GM23338 (cell line): ENCODE data around the gene SGK1. TPM values are rescaled to one million over a fixed set of nuclear protein-coding genes. Genes with fewer than 3 reads are reported as not detected.
A peak's percentile ranks its signal among the peaks of the same experiment; 100 is the strongest.
"Not testable (repeated sequence)": the region's sequence is repeated elsewhere in the genome, so short reads cannot be mapped to it uniquely, and the experiment has no call there.

Experiments used
- ATAC-seq: fragments of 200-7000 bp; cut with Tn5 transposase; 3 replicates; pipeline ENCODE4 v1.9.1; 2020
- DNase-seq: peaks from one replicate; pipeline ENCODE4 v3.0.0-alpha.2; 2015; ENCODE audit warnings: low spot score
- H2AFZ ChIP-seq: fragments of 200-600 bp; sonication (generic); 2 replicates; pipeline ENCODE4 v1.8.0; 2016; ENCODE audit warnings: antibody characterized with exemption, mild to moderate bottlenecking, moderate library complexity
- H3F3A ChIP-seq: fragments of 200-600 bp; sonication (generic); replicated peaks from 2 replicates; pipeline ENCODE4 v1.8.0; 2017; ENCODE audit warnings: antibody characterized with exemption, mixed run types, low read depth
- H3K27ac ChIP-seq: fragments of 200-600 bp; sonication (generic); 2 replicates; pipeline ENCODE4 v1.6.1; 2016; ENCODE audit warnings: low read depth
- H3K27me3 ChIP-seq: fragments of 200-600 bp; sonication (generic); 2 replicates; pipeline ENCODE4 v1.8.0; 2016; ENCODE audit warnings: mild to moderate bottlenecking, mixed run types, moderate library complexity; ENCODE audit not compliant: insufficient read depth
- H3K36me3 ChIP-seq: fragments of 200-600 bp; sonication (generic); 2 replicates; pipeline ENCODE4 v1.8.0; 2016; ENCODE audit warnings: mild to moderate bottlenecking; ENCODE audit not compliant: insufficient read depth
- H3K4me1 ChIP-seq: fragments of 200-600 bp; sonication (generic); 2 replicates; pipeline ENCODE4 v1.8.0; 2016; ENCODE audit warnings: mild to moderate bottlenecking, moderate library complexity; ENCODE audit not compliant: insufficient read depth
- H3K4me2 ChIP-seq: fragments of 200-600 bp; sonication (generic); 2 replicates; pipeline ENCODE4 v1.7.1; 2017; ENCODE audit warnings: mixed run types
- H3K4me3 ChIP-seq: fragments of 200-600 bp; sonication (generic); 2 replicates; pipeline ENCODE4 v1.6.1; 2016; ENCODE audit warnings: mixed run types
- H3K79me2 ChIP-seq: fragments of 200-600 bp; sonication (generic); replicated peaks from 2 replicates; pipeline ENCODE4 v1.8.0; 2017; ENCODE audit warnings: mild to moderate bottlenecking; ENCODE audit not compliant: insufficient read depth
- H3K9me2 ChIP-seq: fragments of 200-600 bp; sonication (generic); 2 replicates; pipeline ENCODE4 v1.8.0; 2017; ENCODE audit not compliant: insufficient read depth
- H4K20me1 ChIP-seq: fragments of 200-600 bp; sonication (generic); replicated peaks from 2 replicates; pipeline ENCODE4 v1.8.0; 2017; ENCODE audit warnings: mild to moderate bottlenecking; ENCODE audit not compliant: insufficient read depth
- H3K27ac Mint-ChIP-seq: 2 replicates; pipeline ENCODE4 v1.8.0; 2020; ENCODE audit warnings: inconsistent platforms, mild to moderate bottlenecking, moderate library complexity, mixed read lengths
- H3K27me3 Mint-ChIP-seq: 3 replicates; pipeline ENCODE4 v1.8.0; 2022; ENCODE audit warnings: low read depth, mild to moderate bottlenecking, moderate library complexity, mixed read lengths, inconsistent platforms; ENCODE audit not compliant: insufficient read depth, poor library complexity
- H3K36me3 Mint-ChIP-seq: 3 replicates; pipeline ENCODE4 v1.8.0; 2021; ENCODE audit warnings: low read depth, mild to moderate bottlenecking, inconsistent platforms, moderate library complexity, mixed read lengths
- H3K4me1 Mint-ChIP-seq: 3 replicates; pipeline ENCODE4 v1.8.0; 2020; ENCODE audit warnings: mild to moderate bottlenecking, inconsistent platforms, mixed read lengths
- H3K4me3 Mint-ChIP-seq: 3 replicates; pipeline ENCODE4 v1.8.0; 2021; ENCODE audit warnings: moderate library complexity, mild to moderate bottlenecking, inconsistent platforms, mixed read lengths
- H3K9me3 Mint-ChIP-seq: 3 replicates; pipeline ENCODE4 v1.8.0; 2020; ENCODE audit warnings: moderate library complexity, mild to moderate bottlenecking, inconsistent platforms, mixed read lengths
- CTCF ChIP-seq, 2 experiments: fragments of 200-600 bp in 1 of 2; sonication (generic) in 1 of 2; conservative IDR thresholded peaks; 2 replicates each; pipeline versions ENCODE4 v1.5.1 to v1.6.1; 2016 to 2017; ENCODE audit warnings: antibody characterized with exemption in 2 of 2, low read depth in 2 of 2, mild to moderate bottlenecking in 2 of 2, moderate library complexity in 1 of 2
- EZH2phosphoT487 ChIP-seq: fragments of 200-600 bp; sonication (generic); IDR thresholded peaks from one replicate; pipeline ENCODE4 v1.8.1; 2018; ENCODE audit warnings: antibody characterized with exemption; ENCODE audit not compliant: unreplicated experiment
- POLR2AphosphoS5 ChIP-seq: IDR thresholded peaks from 2 replicates; pipeline ENCODE4 v1.6.1; 2016; ENCODE audit warnings: antibody characterized with exemption, low read depth
- polyA plus RNA-seq: library from polyadenylated mRNA; unstranded; fragments of >200 nt; fragmentation: Nextera tagmentation; extraction: Ambion mirVana; gene quantifications from 2 replicates; pipeline ENCODE4 v1.2.1, GENCODE V29; 2016
- total RNA-seq: library from RNA; depleted of rRNA; stranded (reverse); fragments of >200 nt; shearing (Covaris generic); gene quantifications from 2 replicates; pipeline ENCODE4 v1.2.3, GENCODE V29; 2014
- TF ChIP-seq, protein P1 (sequence below): IDR thresholded peaks from 2 replicates; pipeline ENCODE4 v1.6.1; 2016; ENCODE audit warnings: antibody characterized with exemption
- TF ChIP-seq, protein P2 (sequence below): fragments of 250-450 bp; sonication (Bioruptor Pico); IDR thresholded peaks from 2 replicates; pipeline ENCODE4 v1.5.0; 2020; ENCODE audit warnings: mild to moderate bottlenecking, moderate library complexity

SGK1 gene
- total and polyA plus RNA-seq, 2 experiments from 2014 or later: 16.3 to 37.2 TPM

DNA sequence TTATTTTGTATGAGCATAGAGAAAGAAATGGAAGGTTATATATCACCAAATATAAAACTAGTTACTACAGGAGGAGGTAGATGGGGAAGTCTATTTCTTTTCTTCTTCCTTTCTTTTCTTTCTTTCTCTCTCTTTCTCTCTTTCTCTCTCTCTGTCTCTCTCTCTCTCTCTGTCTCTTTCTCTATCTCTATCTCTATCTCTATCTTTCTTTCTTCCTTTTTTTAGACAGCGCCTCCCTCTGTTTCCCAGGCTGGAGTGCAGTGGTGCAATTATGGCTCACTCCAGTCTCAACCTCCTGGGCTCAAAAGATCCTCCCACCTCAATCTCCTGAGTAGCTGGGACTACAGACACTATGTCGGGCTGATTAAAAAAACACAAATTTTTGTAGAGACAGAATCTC, 10.2 kb upstream of the SGK1 start:
- no peaks in the 10 kb centered on the region for H3K9me3 Mint-ChIP-seq
- H3K27ac ChIP-seq: no peak overlapping the region
- H3K9me2 ChIP-seq: no peaks in the 10 kb centered on the region
- no peaks in the 10 kb centered on the region for H3K79me2 ChIP-seq
- H3K4me3 ChIP-seq: no peak overlapping the region
- TF ChIP-seq, protein P1, sequence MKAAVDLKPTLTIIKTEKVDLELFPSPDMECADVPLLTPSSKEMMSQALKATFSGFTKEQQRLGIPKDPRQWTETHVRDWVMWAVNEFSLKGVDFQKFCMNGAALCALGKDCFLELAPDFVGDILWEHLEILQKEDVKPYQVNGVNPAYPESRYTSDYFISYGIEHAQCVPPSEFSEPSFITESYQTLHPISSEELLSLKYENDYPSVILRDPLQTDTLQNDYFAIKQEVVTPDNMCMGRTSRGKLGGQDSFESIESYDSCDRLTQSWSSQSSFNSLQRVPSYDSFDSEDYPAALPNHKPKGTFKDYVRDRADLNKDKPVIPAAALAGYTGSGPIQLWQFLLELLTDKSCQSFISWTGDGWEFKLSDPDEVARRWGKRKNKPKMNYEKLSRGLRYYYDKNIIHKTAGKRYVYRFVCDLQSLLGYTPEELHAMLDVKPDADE: no peak
- TF ChIP-seq CTCF (conservative IDR thresholded peaks at IDR 0.05; ENCODE audit: low read depth in 2 of 2): peak; percentile 39 to 54
- no peak overlapping the region for H3K4me2 ChIP-seq
- H3K27me3 ChIP-seq: no peaks in the 10 kb centered on the region
- no peaks in the 10 kb centered on the region for H3K4me1 ChIP-seq
- H2AFZ ChIP-seq: no peak overlapping the region
- no peaks in the 10 kb centered on the region for H3F3A ChIP-seq
- DNase-seq: no peak
- H3K36me3 Mint-ChIP-seq: no peaks in the 10 kb centered on the region
- H3K36me3 ChIP-seq: no peaks in the 10 kb centered on the region
- no peak for ATAC-seq
- H3K4me1 Mint-ChIP-seq: peaks cover 2% of the 10 kb centered on the region; the same call in 2 of the 3 replicates
- no peak overlapping the region for H3K27ac Mint-ChIP-seq
- peaks cover 2% of the 10 kb centered on the region for H3K27me3 Mint-ChIP-seq
- H4K20me1 ChIP-seq: no peaks in the 10 kb centered on the region
- H3K4me3 Mint-ChIP-seq: no peak overlapping the region

DNA sequence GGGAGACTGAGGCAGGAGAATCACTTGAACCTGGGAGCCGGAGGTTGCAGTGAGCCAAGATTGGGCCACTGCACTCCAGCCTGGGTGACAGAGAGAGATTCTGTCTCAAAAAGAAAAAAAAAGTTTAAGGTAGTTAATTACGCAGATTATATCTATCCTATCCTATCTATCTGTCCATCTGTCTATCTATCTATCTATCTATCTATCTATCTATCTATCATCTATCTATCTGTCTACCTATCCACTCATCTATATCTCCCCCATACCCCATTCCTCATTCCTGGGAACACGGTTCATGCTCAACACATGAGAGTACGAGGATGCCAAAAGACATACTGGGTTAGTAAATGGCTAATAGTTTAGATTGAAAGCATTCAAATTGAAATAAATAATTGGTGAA, 8.3 kb upstream of the SGK1 start:
- not testable (repeated sequence) for H2AFZ ChIP-seq, H3K4me3 Mint-ChIP-seq, H3K36me3 ChIP-seq, H3K9me3 Mint-ChIP-seq, H3K27me3 Mint-ChIP-seq, H4K20me1 ChIP-seq, DNase-seq, H3K27me3 ChIP-seq, H3K4me2 ChIP-seq, H3K4me1 Mint-ChIP-seq, H3K79me2 ChIP-seq, H3K4me1 ChIP-seq, H3K9me2 ChIP-seq, H3K27ac Mint-ChIP-seq, H3K27ac ChIP-seq, ATAC-seq, H3F3A ChIP-seq, H3K4me3 ChIP-seq, H3K36me3 Mint-ChIP-seq

GRCh38 chr6:134324766-134325165, 6.9 kb upstream of the SGK1 start:
- H3K27me3 Mint-ChIP-seq: peaks cover 3% of the 10 kb centered on the region
- H3K4me3 ChIP-seq: no peak overlapping the region
- ATAC-seq: no peak
- no peaks in the 10 kb centered on the region for H3K79me2 ChIP-seq
- no peaks in the 10 kb centered on the region for H3F3A ChIP-seq
- H3K4me1 ChIP-seq: no peaks in the 10 kb centered on the region
- no peaks in the 10 kb centered on the region for H3K36me3 ChIP-seq
- no peak overlapping the region for H3K4me2 ChIP-seq
- H2AFZ ChIP-seq: 0 out of 2 replicates have a peak overlapping the region, but pooled peaks have one; percentile 52
- no peaks in the 10 kb centered on the region for H4K20me1 ChIP-seq
- no peak overlapping the region for H3K27ac ChIP-seq
- peaks cover 2% of the 10 kb centered on the region; the same call in 2 of the 3 replicates for H3K4me1 Mint-ChIP-seq
- no peak overlapping the region for H3K27ac Mint-ChIP-seq
- no peaks in the 10 kb centered on the region for H3K27me3 ChIP-seq
- H3K9me3 Mint-ChIP-seq: no peaks in the 10 kb centered on the region
- no peaks in the 10 kb centered on the region for H3K36me3 Mint-ChIP-seq
- no peaks in the 10 kb centered on the region for H3K9me2 ChIP-seq
- H3K4me3 Mint-ChIP-seq: no peak overlapping the region
- no peak for DNase-seq
- TF ChIP-seq CTCF (conservative IDR thresholded peaks at IDR 0.05; ENCODE audit: low read depth in 2 of 2) (no peak), POLR2AphosphoS5 (no peak), EZH2phosphoT487 (no peak)
- TF ChIP-seq, protein P2, sequence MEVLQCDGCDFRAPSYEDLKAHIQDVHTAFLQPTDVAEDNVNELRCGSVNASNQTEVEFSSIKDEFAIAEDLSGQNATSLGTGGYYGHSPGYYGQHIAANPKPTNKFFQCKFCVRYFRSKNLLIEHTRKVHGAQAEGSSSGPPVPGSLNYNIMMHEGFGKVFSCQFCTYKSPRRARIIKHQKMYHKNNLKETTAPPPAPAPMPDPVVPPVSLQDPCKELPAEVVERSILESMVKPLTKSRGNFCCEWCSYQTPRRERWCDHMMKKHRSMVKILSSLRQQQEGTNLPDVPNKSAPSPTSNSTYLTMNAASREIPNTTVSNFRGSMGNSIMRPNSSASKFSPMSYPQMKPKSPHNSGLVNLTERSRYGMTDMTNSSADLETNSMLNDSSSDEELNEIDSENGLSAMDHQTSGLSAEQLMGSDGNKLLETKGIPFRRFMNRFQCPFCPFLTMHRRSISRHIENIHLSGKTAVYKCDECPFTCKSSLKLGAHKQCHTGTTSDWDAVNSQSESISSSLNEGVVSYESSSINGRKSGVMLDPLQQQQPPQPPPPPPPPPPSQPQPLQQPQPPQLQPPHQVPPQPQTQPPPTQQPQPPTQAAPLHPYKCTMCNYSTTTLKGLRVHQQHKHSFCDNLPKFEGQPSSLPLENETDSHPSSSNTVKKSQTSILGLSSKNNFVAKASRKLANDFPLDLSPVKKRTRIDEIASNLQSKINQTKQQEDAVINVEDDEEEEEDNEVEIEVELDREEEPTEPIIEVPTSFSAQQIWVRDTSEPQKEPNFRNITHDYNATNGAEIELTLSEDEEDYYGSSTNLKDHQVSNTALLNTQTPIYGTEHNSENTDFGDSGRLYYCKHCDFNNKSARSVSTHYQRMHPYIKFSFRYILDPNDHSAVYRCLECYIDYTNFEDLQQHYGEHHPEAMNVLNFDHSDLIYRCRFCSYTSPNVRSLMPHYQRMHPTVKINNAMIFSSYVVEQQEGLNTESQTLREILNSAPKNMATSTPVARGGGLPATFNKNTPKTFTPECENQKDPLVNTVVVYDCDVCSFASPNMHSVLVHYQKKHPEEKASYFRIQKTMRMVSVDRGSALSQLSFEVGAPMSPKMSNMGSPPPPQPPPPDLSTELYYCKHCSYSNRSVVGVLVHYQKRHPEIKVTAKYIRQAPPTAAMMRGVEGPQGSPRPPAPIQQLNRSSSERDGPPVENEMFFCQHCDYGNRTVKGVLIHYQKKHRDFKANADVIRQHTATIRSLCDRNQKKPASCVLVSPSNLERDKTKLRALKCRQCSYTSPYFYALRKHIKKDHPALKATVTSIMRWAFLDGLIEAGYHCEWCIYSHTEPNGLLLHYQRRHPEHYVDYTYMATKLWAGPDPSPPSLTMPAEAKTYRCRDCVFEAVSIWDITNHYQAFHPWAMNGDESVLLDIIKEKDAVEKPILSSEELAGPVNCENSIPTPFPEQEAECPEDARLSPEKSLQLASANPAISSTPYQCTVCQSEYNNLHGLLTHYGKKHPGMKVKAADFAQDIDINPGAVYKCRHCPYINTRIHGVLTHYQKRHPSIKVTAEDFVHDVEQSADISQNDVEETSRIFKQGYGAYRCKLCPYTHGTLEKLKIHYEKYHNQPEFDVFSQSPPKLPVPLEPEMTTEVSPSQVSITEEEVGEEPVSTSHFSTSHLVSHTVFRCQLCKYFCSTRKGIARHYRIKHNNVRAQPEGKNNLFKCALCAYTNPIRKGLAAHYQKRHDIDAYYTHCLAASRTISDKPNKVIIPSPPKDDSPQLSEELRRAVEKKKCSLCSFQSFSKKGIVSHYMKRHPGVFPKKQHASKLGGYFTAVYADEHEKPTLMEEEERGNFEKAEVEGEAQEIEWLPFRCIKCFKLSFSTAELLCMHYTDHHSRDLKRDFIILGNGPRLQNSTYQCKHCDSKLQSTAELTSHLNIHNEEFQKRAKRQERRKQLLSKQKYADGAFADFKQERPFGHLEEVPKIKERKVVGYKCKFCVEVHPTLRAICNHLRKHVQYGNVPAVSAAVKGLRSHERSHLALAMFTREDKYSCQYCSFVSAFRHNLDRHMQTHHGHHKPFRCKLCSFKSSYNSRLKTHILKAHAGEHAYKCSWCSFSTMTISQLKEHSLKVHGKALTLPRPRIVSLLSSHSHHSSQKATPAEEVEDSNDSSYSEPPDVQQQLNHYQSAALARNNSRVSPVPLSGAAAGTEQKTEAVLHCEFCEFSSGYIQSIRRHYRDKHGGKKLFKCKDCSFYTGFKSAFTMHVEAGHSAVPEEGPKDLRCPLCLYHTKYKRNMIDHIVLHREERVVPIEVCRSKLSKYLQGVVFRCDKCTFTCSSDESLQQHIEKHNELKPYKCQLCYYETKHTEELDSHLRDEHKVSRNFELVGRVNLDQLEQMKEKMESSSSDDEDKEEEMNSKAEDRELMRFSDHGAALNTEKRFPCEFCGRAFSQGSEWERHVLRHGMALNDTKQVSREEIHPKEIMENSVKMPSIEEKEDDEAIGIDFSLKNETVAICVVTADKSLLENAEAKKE (CRISPR knock-in tag): no peak
